Left ventricle myocardium superior (tissue), 1 donor: ENCODE data around the gene GJD2. TPM values are rescaled to one million over a fixed set of nuclear protein-coding genes. Genes with fewer than 3 reads are reported as not detected.

Experiments used
- ATAC-seq: fragments of 200-7000 bp; cut with Tn5 transposase; one replicate; pipeline ENCODE4 v1.9.1; 2020; ENCODE audit warnings: mild to moderate bottlenecking, moderate library complexity
- DNase-seq: peaks from one replicate; pipeline ENCODE4 v3.0.0-alpha.2; 2020
- intact Hi-C: fragments of 100-400 bp; cut with micrococcal nuclease; formaldehyde crosslinking; loops from one replicate; pipeline ENCODE4 v1.11.0; 2022
- total RNA-seq: library from RNA; stranded (reverse); fragmentation: NEBNext Ultra II Directional; extraction: Animal tissue kit (Norgen Biotek cat#: 25700); gene quantifications from one replicate; pipeline ENCODE4 v1.2.1, GENCODE V29; 2021
- donor health status: DM: no; HTN: yes; CAD: no; lungs with severe emphysema.

The GJD2 gene
- total RNA-seq, 1 donor from 2014 or later = not detected

DNA sequence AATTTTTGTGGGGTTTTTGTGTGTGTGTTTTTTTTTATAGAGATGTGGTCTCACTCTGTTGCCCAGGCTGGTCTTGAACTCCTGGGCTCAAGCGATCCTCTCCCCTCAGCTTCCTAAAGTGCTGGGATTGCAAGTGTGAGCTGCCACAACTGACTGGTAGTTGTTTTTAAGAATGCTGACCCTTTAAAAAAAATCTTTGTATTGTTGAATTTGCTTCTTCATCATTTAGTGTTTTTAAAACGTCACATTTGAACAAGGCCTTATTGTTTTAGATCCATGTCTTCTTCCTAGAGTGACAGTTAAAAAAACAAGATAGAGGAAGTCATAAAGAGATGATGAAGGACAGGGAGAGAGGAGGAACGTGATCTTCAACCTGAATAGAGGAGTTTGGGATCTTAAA, 24.1 kb downstream of the GJD2 start:
- DNase-seq = no peak
- no peak for ATAC-seq
- intact Hi-C loops = no loop called here

DNA sequence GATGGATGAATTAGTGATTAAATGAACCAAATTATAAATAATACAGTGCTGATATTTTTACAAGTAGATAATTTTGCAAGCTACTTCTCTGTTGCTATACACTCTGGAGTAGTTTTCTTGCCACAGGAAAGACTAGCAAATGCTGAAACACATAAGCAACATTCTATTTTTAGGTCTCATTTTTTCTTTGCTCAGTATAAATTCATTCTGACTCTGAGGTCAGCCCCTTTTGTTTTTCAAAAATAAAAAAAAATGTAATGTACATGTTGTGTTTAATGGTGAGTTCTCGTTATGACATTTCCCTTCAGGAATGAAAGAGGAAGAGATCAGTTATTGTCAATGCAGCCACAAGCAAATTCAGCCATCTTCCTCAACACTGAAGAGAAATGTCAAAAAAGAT, 24.9 kb downstream of the GJD2 start:
- DNase-seq (no peak), ATAC-seq (no peak)
- intact Hi-C loops = no loop called here

GRCh38 chr15:34729056-34729455, 25.7 kb downstream of the GJD2 start:
- DNase-seq (no peak), ATAC-seq (no peak)
- intact Hi-C loops = no loop called here

- ATAC-seq (no peak), DNase-seq (no peak)
- intact Hi-C loops = no loop called here
Measured at GRCh38 chr15:34726406-34727100, 28.2 kb downstream of the GJD2 start.

- DNase-seq (no peak), ATAC-seq (no peak)
- intact Hi-C loops = no loop called here
Measured at GRCh38 chr15:34725556-34725955, 29.2 kb downstream of the GJD2 start.

GRCh38 chr15:34724481-34724880, 30.3 kb downstream of the GJD2 start:
- ATAC-seq (peak; percentile 30), DNase-seq (no peak)
- intact Hi-C loops = no loop called here

DNA sequence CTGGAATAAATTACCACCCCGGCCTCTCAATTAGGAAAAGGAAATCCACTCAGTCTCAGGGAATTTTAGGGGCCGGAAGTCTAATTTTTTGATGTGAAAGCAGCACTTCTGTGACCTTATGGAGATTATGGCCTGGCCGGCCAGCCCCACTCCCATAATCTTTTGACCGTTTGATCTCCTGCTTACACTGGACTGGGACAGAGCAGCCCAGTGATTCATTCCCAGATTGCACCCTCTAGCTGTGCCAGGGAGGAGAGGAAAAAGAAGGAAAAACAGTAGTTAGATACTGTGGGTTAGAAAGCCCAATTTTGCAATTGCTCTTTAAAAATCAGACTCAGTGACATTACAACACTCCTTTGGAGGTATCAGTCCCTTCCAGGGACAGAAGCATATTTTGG, 32.4 kb downstream of the GJD2 start:
- ATAC-seq (peak; percentile 44), DNase-seq (no peak)
- intact Hi-C loops = no loop called here

DNA sequence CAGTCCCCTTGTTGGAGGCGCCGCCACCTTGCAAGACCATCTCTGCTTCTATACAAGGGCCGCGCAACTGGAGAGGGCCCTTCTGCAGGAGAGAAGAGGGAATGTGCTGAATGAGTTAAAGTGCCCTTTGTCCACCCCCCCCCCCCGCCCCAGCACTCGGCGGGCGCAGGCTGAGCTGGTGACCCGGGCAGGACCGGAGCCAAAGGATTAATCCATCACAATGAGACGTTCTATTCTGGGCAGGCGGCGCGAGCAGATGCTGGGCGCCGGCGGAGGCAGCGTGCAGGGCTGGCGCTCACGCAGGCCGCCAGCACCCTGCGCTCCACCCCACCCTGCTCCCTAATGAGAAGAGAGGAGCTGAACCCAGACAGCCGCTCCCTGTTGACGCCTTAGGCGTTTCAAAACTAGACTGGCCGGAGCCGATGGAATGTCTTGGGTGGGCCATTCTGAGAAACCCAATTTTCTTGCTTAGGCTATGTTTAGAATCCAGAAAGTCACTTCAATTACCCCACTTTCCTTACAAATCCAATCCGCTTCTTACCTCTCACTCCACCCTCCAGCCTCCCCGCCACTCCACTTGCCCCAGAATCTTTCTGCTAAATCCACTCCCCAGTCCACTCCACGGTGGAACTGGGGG, 32.9 kb downstream of the GJD2 start:
- peak; percentile 84 for DNase-seq
- peak; percentile 94 for ATAC-seq
- intact Hi-C loops = no loop called here

- DNase-seq (no peak), ATAC-seq (no peak)
- intact Hi-C loops = no loop called here
Measured at GRCh38 chr15:34721157-34721801, 33.5 kb downstream of the GJD2 start.

- ATAC-seq = no peak
Measured at GRCh38 chr15:34719695-34720094, 35.1 kb downstream of the GJD2 start.

DNA sequence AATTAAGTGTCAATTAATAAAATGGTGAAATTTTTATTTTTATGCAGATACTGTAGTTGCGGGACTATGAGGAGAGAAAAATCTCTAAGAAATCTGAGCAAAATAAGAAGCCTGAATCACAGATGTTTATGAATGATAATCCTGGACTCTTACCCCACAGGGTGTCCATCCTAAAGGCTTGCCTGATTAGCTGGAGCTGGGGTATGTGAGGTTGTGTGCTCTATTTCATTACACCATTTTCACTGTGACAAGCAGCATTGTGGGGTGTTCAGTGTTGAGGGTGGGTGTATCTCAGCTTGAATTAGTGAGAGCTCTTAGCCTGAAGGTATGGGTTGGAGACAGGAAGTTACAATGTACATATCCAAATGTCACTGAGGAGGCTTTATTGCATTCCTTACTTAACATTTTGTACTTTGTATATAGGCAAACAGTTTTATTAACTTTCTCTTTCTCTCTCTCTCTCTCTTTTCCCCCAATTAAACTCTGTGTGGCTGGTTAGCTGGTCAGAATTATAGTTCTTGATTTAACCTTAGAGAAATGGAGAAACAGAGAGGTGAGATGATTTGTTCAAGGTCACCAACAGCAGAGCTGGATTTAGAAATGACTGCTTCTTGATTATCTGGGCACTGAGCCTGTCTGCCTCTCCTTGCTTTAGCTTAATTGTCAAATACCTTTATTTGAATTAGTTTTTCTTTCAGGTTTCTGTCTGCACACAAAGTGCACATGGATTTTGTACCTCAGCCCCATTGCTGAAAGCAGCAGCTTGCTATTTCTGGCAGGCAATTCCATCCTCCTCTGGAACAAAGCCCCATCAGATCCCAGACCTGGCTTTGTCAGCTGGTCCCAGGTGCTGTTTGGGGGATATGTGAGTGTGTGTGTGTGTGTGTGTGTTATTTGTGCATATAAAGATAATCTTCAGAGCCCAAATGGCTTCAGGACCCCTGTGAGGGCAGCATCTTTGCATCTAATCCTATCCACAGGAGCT, 35.8 kb downstream of the GJD2 start:
- ATAC-seq (no peak), DNase-seq (no peak)
- intact Hi-C loops = loop anchor here (10.0 kb wide), 1 partner anchor 76 kb away; the partner anchor contains the start of gene ACTC1

More at GRCh38 chr15:34719695-34720094, 35.1 kb downstream of the GJD2 start:
- no peak for DNase-seq
- intact Hi-C loops = loop anchor here (10.0 kb wide), 1 partner anchor 75 kb away; the partner anchor contains the start of gene ACTC1

- intact Hi-C loops = loop anchor here (10.0 kb wide), 1 partner anchor 77 kb away; the partner anchor contains the start of gene ACTC1
- no peak for DNase-seq
- ATAC-seq = no peak
Measured at GRCh38 chr15:34717729-34718128, 37.1 kb downstream of the GJD2 start.

GRCh38 chr15:34716111-34716510, 38.7 kb downstream of the GJD2 start:
- ATAC-seq (peak; percentile 89), DNase-seq (peak; percentile 78)
- intact Hi-C loops = loop anchor here (10.0 kb wide), 1 partner anchor 79 kb away; the partner anchor contains the start of gene ACTC1

DNA sequence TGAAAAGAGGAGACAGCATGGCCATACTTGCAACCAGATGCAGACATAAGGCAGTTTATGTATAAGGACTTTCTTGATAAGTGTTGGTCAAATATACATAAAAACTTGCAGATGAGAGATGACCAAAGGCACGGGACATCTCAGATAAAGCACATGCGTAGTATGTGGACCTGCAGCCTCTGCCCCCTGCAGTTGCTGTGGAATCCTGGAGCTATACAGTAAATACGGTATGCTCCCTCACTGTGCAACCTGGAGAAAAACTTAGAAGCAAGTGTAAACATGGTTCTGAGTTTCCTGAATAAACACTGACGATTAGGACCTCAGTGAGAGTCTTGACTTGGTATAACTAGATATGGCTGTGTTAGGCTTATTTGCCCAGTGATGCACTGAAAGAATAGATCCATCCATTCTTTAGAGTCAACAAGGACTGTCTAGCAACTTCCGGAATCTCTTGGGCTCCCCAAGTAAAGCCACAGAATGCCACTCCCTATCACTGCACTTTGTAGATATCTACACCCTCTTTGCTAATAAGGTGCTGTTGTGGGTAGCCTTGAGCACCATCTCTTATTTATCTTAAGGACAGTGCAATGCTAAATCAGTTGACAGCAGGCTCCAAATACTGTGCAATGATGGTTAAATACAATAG, 40.2 kb downstream of the GJD2 start:
- ATAC-seq (no peak), DNase-seq (no peak)
- intact Hi-C loops = loop anchor here (10.0 kb wide), 1 partner anchor 80 kb away; the partner anchor contains the start of gene ACTC1

- peak; percentile 57 for ATAC-seq
- DNase-seq = no peak
- intact Hi-C loops = loop anchor here (10.0 kb wide), 1 partner anchor 81 kb away; the partner anchor contains the start of gene ACTC1
Measured at GRCh38 chr15:34713635-34714034, 41.2 kb downstream of the GJD2 start.

GRCh38 chr15:34709866-34710265, 44.9 kb downstream of the GJD2 start:
- intact Hi-C loops = loop anchor here (2.0 to 10.0 kb wide), 2 partner anchors 85 to 211 kb away; partner anchors contain the start of gene ACTC1
- no peak for DNase-seq
- ATAC-seq = no peak

- DNase-seq = no peak
- ATAC-seq = peak; percentile 80
- intact Hi-C loops = loop anchor here (2.0 kb wide), 1 partner anchor 212 kb away; no protein-coding TSS in a partner anchor
Measured at GRCh38 chr15:34708422-34708821, 46.4 kb downstream of the GJD2 start.

DNA sequence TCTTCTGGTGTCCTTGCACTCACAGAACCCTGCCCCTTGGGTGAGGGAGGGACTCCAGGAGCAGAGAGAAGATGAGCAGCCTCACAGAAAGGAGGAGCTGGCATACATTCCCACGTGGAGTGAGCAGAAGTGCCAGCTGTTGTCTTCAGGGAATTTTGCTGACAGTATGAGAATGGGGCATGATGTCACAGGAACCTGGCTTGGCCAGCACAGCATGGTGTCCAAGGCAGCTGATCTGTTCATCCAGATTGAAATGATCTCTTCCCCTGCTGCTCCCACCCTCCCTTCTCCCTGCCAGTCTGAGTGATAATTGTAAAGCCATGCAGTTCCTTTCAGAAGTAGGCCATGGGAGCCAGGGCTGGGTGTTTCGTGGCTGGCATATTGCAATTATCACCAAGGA, 53.3 kb downstream of the GJD2 start:
- no peak for DNase-seq
- no peak for ATAC-seq
- intact Hi-C loops = no loop called here
